ENCODE measurements around the gene LRP4.

DNA sequence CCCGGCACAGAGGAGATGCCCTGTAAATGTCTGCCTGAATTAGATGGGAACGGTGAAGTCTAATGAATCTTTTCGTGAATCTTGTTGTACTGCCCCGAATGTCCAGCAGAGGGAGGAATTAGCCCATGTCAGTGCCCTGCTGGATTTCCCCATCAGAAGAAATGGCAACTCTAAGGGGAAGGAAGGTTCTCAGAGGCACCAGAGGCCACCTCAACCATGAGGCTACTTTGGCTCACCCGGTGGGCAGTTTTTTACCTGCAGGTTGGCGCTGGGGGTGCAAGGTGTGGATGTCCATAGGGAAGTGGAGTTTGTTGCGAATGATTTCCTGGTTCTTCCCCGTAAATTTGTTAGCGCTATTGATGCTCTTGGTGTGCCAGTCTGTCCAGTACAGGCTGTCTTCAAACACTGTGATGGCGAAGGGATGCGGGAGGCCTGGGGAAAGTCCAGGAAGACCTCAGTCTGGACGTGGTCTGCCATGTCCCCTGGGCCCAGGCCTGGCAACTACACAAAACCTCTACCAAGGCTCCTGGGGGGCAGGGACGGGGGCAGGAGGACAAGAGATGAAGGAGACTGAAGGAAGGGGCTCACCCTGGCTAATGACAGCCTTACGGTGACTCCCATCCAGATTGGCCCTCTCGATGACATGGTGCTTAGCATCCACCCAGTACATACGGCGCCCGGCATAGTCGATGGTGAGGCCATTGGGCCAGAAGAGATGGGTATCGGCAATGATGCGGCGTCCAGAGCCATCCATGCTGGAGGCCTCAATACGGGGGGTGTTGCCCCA lies 28.5 kb downstream of the LRP4 start:
- no peak for TF ChIP-seq POLR2AphosphoS5 (IDR thresholded peaks at IDR 0.05; ENCODE audit: low read depth)
- TF ChIP-seq, protein P1, sequence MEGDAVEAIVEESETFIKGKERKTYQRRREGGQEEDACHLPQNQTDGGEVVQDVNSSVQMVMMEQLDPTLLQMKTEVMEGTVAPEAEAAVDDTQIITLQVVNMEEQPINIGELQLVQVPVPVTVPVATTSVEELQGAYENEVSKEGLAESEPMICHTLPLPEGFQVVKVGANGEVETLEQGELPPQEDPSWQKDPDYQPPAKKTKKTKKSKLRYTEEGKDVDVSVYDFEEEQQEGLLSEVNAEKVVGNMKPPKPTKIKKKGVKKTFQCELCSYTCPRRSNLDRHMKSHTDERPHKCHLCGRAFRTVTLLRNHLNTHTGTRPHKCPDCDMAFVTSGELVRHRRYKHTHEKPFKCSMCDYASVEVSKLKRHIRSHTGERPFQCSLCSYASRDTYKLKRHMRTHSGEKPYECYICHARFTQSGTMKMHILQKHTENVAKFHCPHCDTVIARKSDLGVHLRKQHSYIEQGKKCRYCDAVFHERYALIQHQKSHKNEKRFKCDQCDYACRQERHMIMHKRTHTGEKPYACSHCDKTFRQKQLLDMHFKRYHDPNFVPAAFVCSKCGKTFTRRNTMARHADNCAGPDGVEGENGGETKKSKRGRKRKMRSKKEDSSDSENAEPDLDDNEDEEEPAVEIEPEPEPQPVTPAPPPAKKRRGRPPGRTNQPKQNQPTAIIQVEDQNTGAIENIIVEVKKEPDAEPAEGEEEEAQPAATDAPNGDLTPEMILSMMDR (IDR thresholded peaks at IDR 0.05; ENCODE audit: insufficient read depth, low read length), result peak; percentile 74
- TF ChIP-seq, protein P2, sequence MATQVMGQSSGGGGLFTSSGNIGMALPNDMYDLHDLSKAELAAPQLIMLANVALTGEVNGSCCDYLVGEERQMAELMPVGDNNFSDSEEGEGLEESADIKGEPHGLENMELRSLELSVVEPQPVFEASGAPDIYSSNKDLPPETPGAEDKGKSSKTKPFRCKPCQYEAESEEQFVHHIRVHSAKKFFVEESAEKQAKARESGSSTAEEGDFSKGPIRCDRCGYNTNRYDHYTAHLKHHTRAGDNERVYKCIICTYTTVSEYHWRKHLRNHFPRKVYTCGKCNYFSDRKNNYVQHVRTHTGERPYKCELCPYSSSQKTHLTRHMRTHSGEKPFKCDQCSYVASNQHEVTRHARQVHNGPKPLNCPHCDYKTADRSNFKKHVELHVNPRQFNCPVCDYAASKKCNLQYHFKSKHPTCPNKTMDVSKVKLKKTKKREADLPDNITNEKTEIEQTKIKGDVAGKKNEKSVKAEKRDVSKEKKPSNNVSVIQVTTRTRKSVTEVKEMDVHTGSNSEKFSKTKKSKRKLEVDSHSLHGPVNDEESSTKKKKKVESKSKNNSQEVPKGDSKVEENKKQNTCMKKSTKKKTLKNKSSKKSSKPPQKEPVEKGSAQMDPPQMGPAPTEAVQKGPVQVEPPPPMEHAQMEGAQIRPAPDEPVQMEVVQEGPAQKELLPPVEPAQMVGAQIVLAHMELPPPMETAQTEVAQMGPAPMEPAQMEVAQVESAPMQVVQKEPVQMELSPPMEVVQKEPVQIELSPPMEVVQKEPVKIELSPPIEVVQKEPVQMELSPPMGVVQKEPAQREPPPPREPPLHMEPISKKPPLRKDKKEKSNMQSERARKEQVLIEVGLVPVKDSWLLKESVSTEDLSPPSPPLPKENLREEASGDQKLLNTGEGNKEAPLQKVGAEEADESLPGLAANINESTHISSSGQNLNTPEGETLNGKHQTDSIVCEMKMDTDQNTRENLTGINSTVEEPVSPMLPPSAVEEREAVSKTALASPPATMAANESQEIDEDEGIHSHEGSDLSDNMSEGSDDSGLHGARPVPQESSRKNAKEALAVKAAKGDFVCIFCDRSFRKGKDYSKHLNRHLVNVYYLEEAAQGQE (IDR thresholded peaks at IDR 0.05; ENCODE audit: insufficient replicate concordance, low read depth), result no peak
